GM23248 (cell line): ENCODE results near the gene PPP2R5C.

Experiments
- EZH2 ChIP-seq: fragments of 200-600 bp; sonication (generic); IDR thresholded peaks from 2 replicates; pipeline ENCODE4 v1.6.1; 2018; ENCODE audit warnings: antibody characterized with exemption, mild to moderate bottlenecking; ENCODE audit not compliant: insufficient read depth, poor library complexity, severe bottlenecking
- EZH2phosphoT487 ChIP-seq: fragments of 200-600 bp; sonication (generic); IDR thresholded peaks from 2 replicates; pipeline ENCODE4 v1.6.1; 2018; ENCODE audit warnings: antibody characterized with exemption, moderate library complexity, mild to moderate bottlenecking, low read depth; ENCODE audit not compliant: insufficient read depth

GRCh38 chr14:101867854-101868253, 106.3 kb downstream of the PPP2R5C start:
- no peak for TF ChIP-seq EZH2phosphoT487
- TF ChIP-seq EZH2, result no peak
